COLO829 (cell line): ENCODE measurements around the gene HOXA7.

Experiments used
- DNase-seq: peaks from one replicate; pipeline ENCODE4 v3.0.0; 2012; ENCODE audit warnings: low spot score

Gene HOXA7

GRCh38 chr7:27159266-27160144 is 3.0 kb upstream of the HOXA7 start:
- DNase-seq = no peak

GRCh38 chr7:27158436-27159265 is 2.2 kb upstream of the HOXA7 start:
- DNase-seq = no peak

DNA sequence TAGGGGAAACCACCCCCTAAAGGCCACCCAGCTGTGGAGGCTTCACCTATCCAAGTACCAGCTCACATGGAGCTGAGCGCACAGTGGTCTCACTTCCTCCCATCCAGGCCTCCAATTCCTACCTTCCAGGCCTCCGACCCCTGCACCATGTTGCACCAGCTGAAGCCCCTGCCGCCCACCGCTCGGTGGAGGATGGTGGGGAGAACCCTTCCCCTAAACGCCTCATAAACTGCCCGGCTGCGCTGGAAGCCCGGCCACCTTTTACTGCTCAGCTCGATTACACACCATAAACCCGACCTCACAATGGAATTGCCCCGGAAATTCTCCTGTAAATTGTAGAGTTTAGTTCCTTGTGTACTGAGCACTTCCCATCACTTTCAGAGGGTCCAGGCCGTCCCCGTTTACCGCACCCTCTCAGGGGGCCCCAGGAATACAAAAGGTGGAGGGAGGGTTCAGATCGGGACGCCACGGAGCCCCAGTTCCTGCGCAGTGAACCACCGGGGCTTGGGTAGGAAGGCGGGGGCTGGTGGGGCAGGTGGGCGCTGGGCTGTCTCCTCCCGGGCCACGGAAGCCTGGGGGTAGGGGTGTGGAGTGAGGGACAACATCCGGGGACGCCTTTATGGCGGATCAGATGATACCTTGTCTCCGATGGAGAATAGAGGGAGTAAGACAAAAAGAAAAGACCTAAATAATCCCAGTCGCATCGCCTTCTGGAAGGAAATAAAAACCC is 1.4 kb upstream of the HOXA7 start:
- DNase-seq = no peak

- DNase-seq = no peak
Measured at GRCh38 chr7:27156916-27157701, 634 bp upstream of the HOXA7 start.

GRCh38 chr7:27155816-27156507 is 513 bp downstream of the HOXA7 start:
- DNase-seq = no peak

DNA sequence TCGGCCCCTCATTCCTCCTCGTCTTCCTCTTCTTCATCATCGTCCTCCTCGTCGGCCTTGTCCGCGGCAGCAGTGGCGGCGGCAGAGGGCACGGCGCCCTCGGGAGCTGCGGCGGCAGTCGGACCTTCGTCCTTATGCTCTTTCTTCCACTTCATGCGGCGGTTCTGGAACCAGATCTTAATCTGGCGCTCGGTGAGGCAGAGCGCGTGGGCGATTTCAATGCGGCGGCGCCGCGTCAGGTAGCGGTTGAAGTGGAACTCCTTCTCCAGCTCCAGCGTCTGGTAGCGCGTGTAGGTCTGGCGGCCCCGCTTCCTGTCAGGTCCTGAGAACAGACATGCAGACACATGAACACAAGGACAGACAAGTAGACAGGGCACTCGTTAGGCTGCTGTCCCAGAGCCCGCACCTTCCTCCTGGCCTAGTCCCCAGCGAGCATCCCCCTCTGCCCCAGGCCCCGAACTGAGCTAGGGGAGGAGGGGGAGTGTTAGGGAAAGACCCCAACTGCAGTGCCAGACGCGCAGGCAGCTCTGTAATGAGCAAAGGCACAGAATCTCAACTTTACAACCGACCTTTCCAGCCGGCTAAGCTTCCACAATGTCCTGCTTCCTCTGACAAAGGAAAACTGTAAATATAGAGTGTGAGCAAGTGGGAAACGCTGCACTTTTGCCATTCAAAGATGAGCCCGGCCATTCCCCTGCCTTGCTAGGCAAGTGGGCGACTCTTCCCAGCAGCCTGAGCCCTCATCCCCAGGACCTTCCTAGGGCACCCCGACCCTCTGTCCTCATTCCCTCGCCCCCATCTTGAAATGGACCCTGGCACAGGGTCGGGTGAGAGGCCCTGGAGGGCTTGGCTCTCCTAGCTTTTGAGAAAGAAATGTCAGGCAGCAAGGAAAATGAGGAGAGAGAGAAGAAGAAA is 1.3 kb downstream of the HOXA7 start:
- DNase-seq = no peak

- no peak for DNase-seq
Measured at GRCh38 chr7:27154369-27154768, 2.1 kb downstream of the HOXA7 start.

DNA sequence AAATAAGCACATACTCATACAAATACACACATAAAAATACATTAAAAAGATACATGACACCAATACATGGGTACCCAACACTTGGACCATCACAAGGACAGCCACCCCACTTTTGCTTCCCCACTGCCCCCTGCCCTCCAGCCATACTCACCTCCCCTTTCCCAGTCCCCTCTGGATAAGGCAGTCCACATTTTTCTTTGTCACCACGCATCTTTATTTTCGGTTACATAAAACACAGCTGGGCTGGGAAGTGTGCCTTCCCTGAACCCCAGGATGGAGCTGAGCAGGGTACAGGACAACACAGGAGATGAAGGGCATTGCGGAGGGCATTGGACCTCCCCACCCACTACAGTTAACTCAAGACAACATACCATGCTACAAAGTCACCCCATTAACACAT is 2.9 kb downstream of the HOXA7 start:
- DNase-seq = no peak

GRCh38 chr7:27152816-27153442 is 3.5 kb downstream of the HOXA7 start:
- no peak for DNase-seq

- peak; percentile 69 for DNase-seq
Measured at GRCh38 chr7:27151931-27152815, 4.3 kb downstream of the HOXA7 start, which contains the start of gene HOXA3. TSS of gene HOXA3 (minus strand) at chr7:27152583. CDS start at chr7:27110640, 41,943 bp downstream.

DNA sequence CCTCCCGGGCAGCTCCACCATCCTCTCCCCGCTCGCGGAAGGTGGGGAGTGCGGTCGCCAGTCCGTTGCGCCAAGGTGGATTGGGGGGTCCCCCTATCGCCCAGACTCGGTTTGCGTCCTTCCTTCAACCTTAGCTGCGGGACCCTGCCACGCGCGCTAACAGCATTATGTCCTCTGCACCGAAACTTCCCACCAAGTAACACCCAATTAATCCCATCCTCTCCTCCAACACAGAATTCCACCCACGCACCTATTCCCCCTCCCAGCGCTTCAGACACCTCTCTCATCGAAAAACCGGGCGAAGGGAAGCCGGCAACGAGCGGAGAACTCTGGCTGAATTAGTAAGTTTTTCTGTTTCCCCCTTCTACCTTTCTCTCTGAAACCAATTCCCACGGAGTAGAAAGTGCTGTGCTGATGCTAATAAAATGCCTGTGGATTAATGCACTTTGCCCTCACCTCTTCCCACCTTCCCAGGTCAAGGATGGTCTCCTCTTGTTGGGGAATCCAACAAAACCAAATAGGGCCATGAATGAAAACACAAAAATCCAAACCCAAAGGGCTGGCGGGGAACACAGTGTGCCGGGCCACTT is 5.0 kb downstream of the HOXA7 start:
- DNase-seq = no peak

DNA sequence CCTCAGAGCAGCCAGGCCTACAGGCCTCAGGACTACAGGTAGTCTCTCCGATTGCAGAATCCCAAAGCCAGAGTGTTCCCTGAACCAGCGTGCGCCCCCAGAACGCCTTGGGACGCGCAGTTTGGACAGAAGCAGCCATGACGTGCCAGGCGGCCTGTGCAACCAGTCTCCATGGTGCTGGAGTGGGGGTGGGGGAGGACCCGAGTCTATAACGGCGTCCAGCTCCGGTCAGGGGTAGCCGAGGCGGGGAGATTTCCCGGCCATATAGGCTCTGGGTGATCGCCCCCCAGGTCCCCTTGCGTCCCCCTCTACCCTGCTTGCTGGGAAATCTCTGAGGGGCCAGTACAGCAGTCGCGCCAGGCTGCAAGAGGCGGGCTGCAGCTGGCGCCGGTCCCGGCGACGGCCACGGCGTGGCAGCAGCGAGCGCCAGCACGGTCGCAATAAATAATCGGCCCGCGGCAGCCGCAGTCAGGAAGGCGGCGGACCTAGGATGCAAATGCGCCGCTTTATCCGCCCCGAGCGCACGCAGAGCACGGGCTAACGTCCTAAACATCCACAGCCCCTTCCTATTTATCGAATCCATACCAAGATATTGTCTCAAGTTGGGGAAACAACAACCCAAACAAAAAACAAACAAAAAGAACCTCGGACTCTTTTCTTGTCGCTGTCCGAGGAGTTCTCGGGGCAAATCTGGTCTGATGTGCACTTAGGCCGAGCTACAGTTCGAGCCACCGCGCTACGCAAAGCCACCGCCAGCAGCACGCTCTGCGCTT is 5.7 kb downstream of the HOXA7 start:
- DNase-seq = peak; percentile 93

- DNase-seq = no peak
Measured at GRCh38 chr7:27149842-27150567, 6.5 kb downstream of the HOXA7 start.

DNA sequence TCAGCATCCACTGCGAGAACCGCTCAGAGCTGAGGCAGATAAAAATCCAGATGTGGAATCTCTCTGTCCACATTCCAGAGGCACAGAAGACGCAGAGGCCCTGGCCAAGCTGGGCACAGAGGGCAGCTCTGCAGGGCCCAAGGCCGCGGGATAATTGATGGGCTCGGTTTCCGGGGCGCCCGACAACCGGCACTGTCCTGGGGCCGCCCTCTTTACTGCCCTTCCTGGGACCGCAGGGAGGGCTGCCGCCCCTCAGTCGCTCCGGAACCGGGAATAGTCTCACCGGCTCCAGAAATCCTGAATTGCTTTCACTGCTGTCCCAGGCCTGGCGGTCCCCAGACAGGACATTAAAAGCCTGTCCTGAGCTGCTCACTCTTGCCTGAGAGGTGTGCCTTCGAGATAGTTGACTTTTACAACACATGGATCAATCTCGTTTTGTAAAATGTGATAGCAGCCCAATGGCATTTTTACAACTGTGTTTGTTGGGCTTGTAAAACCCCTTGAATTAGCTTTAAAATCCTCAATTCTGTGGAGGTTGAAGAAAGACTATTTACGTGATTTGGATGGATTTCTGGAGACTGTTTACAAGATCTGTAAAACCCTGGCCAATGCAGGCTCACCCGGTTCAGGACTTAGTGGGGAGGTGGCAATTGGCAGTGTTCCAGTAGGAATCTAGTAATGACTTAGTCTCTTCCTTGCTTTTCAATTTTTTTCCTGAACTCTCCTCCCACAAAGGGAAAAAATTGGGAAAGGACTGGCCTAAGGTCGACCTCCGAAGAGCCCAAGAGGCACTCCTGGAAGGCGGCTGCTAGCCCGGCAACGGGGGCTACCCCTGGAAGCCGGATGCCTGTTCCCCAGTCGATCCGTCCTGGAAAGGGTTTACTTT is 7.5 kb downstream of the HOXA7 start:
- DNase-seq = no peak

DNA sequence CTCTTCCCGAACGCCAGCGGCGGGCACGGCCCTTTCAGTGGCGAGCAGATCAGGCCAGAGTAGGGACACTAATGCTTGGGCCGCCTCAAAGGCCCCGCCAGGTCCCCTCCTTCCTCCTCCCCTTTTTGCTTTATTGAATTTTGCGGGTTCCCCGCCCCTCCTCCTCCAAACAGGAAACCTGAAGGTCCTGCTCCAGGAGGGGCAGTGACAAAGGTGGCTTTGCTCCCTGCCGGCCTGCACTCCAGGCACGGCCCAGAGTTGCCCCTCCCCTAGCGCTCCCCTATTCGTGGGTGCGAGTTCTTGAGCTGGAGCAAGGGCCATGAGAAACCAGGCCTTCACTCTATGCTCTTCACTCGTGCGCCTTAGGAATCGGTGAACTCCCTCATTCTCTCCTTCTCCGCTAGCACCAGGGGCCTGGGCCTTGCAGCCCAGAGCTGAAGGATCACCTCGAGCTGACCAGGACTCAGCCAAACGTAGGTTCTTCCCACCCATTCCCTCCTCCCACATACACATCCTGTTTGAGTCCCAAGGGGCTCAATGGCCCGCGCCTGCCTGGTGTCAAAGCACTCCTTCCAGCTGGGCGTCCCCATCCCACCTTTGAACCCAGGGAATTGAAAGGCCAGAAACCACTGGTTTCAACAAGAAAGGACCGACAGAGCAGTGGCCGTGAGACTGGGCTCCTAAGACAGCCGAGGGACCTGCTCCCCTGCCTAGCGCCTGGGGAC is 8.3 kb downstream of the HOXA7 start:
- no peak for DNase-seq
